ENCODE measurements around the gene HTT. TPM values are rescaled to one million over a fixed set of nuclear protein-coding genes. Genes with fewer than 3 reads are reported as not detected.

The HTT gene
- total RNA-seq, 2 experiments from 2014 or later, result 91.6 to 94.1 TPM

DNA sequence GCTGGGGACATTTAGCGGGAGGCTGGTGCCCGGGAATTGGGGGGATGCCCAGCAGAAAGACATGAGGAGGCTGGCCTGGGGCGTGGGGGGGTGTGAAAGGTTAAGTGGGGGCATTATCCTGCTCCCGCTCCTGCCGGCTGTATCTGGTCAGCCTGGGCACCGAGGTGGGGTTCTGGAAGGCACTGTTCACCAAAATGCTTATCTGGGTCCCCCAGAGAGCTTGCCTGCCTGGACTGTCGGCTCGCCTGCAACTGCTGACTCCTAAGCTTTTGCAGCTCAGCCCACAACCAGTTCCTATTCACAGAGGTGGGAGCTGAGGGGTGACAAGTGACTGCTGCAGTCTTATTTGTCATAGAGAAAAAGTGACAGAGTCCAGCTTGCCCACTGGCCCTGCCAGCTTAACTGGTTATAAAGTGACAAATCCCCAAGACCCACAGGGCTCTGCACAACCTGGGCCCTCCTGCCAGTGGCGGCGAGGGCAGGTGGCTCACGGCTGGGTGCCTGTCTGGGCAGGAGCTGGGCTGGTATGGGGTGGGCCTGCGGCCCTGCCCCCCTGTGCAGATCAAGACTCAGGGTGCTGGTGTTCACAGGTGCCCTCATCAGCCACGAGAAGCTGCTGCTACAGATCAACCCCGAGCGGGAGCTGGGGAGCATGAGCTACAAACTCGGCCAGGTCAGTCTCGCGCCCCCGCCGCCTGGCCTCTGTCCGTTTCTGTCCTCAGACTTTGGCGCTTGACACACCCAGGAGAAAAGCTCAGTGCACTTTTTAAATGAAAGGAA is 150.8 kb downstream of the HTT start:
- H3K36me3 Mint-ChIP-seq (ENCODE audit: low read depth), result peaks cover 38% of the 10 kb centered on the region
- no peak for DNase-seq
- H3K27ac Mint-ChIP-seq, result no peak overlapping the region
- intact Hi-C loops (cut with micrococcal nuclease), result no loop called here
- no peaks in the 10 kb centered on the region for H3K27me3 Mint-ChIP-seq (ENCODE audit: low read depth)
- CTCF ChIA-PET, result interaction anchor here (2.1 kb wide), 1 partner anchor 118 kb away, joined by 4 read pairs; no protein-coding TSS in a partner anchor
- H3K4me3 Mint-ChIP-seq, result no peak overlapping the region
- no peaks in the 10 kb centered on the region for H3K9me3 Mint-ChIP-seq
- H3K4me1 Mint-ChIP-seq (ENCODE audit: low read depth), result no peaks in the 10 kb centered on the region

DNA sequence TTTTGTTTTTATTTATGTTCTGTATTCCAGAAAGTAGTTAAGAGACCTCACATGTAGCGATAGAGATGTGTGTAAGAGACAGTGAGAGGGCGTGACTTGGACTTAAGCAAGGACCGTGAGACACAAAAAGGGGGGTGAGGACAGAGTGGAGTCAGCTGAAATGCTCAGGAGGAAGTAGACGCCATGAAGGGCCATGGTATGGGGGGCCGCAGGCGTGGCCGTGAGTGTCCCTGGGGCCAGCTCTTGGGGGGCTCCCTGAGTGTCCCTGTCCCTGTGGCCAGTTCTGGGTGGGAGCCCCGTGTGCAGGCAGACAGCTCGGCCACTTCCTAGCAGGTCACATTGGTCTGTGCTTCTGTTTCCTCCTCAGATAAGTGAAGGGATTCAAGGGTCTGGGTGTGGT is 151.5 kb downstream of the HTT start:
- CTCF ChIA-PET, result interaction anchor here (2.1 kb wide), 1 partner anchor 119 kb away, joined by 4 read pairs; no protein-coding TSS in a partner anchor
- H3K4me1 Mint-ChIP-seq (ENCODE audit: low read depth), result no peaks in the 10 kb centered on the region
- no peaks in the 10 kb centered on the region for H3K27me3 Mint-ChIP-seq (ENCODE audit: low read depth)
- H3K9me3 Mint-ChIP-seq, result no peaks in the 10 kb centered on the region
- H3K27ac Mint-ChIP-seq, result no peak overlapping the region
- DNase-seq, result no peak
- no peak overlapping the region for H3K4me3 Mint-ChIP-seq
- intact Hi-C loops (cut with micrococcal nuclease), result no loop called here
- H3K36me3 Mint-ChIP-seq (ENCODE audit: low read depth), result peaks cover 43% of the 10 kb centered on the region

DNA sequence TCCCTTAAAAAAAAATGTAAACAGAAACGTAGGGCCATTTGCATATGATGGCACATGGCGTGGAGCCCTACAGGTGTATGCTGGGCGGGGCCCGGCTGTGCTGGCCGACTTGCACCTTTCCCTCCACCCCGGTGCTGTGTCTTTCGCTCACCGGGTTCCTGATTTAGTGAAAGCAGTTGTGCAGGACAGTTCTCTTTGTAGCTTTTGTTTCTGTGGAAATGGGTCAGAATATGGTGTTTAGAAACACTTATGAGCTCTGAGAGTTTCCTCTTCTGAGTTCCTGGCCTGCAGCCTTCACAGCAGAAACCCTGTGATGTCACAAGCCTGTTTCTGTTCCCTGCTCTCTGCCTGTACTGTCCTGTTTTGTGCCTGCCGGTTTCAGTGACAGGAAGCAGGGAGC is 152.0 kb downstream of the HTT start:
- Mint-ChIP-seq H3K4me3 (no peak overlapping the region), H3K27me3 (ENCODE audit: low read depth) (no peaks in the 10 kb centered on the region), H3K9me3 (no peaks in the 10 kb centered on the region), H3K27ac (no peak overlapping the region), H3K4me1 (ENCODE audit: low read depth) (no peaks in the 10 kb centered on the region), H3K36me3 (ENCODE audit: low read depth) (peaks cover 38% of the 10 kb centered on the region)
- intact Hi-C loops (cut with micrococcal nuclease), result no loop called here
- DNase-seq, result no peak
- CTCF ChIA-PET, result no interaction called here

DNA sequence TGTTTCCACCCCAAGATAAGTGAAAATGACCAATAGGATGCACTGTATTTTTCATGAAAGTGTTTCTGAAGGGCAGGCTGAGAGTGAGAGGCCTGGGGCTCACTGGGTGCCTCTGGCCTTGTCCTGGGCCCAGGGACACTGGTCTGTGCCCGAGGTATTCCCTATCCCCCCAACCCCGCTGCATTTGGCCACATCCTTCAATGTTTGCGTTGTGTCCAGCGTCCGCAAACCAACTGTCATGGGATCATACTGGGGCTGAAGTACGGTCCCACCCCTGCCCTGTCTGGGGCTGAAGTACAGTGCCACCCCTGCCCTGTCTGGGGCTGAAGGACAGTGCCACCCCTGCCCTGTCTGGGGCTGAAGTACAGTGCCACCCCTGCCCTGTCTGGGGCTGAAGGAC is 152.5 kb downstream of the HTT start:
- Mint-ChIP-seq H3K27ac (no peak overlapping the region), H3K9me3 (no peaks in the 10 kb centered on the region), H3K4me3 (no peak overlapping the region), H3K27me3 (ENCODE audit: low read depth) (no peaks in the 10 kb centered on the region), H3K4me1 (ENCODE audit: low read depth) (no peaks in the 10 kb centered on the region), H3K36me3 (ENCODE audit: low read depth) (peaks cover 39% of the 10 kb centered on the region)
- intact Hi-C loops (cut with micrococcal nuclease), result no loop called here
- no peak for DNase-seq
- CTCF ChIA-PET, result no interaction called here

DNA sequence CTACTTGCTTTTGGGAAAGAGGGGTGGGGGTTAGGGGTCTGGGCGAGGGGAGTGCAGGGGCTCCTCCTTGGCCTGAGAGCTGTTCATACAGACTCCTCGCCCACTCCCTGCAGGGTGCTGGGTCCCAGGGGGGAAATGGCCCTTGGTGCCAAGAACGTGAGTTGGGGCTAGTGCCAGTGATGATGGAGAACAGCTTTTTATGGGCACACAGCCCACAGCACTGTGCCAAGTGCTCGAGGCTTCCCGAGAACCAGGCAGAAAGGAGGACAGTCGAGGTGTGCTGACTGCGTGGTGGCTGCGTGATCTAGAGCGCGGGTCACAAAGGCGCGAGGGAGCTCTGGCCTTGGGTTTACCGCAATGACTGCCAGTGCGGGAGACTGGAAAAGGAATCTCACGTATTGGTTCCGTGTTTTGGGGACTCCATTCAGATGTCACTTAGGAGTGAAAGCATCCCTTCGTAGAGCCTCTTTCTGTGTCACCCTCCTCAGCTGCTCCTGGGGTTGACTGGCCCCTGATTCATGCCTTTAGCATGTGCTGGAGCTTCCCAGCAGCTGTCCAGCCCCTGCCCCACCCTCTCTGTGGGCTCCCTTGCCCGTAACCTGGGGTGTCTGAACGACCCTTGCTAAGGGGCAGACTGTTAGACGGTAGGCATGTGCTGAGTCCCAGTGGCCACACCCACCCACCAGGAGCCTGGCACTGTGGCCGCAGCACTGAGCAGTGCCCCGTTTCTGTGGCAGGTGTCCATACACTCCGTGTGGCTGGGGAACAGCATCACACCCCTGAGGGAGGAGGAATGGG is 153.6 kb downstream of the HTT start:
- H3K36me3 Mint-ChIP-seq (ENCODE audit: low read depth), result peaks cover 39% of the 10 kb centered on the region
- no peak overlapping the region for H3K27ac Mint-ChIP-seq
- DNase-seq, result no peak
- H3K9me3 Mint-ChIP-seq, result no peaks in the 10 kb centered on the region
- H3K27me3 Mint-ChIP-seq (ENCODE audit: low read depth), result no peaks in the 10 kb centered on the region
- H3K4me1 Mint-ChIP-seq (ENCODE audit: low read depth), result no peaks in the 10 kb centered on the region
- no peak overlapping the region for H3K4me3 Mint-ChIP-seq
- CTCF ChIA-PET, result no interaction called here
- intact Hi-C loops (cut with micrococcal nuclease), result no loop called here

DNA sequence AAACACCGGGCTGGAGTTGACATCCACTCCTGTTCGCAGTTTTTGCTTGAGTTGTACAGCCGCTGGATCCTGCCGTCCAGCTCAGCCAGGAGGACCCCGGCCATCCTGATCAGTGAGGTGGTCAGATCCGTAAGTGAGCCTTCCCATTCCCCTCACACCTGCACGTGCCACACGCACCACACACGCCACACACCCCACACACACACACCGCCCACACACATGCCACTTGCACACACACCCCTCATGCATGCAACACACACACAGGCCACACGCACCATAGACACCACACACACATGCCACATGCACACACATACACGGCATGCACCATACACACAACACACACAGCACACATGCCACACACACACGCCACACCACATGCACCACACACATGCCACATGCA is 154.4 kb downstream of the HTT start:
- H3K9me3 Mint-ChIP-seq, result no peaks in the 10 kb centered on the region
- H3K36me3 Mint-ChIP-seq (ENCODE audit: low read depth), result peaks cover 39% of the 10 kb centered on the region
- intact Hi-C loops (cut with micrococcal nuclease), result no loop called here
- no peaks in the 10 kb centered on the region for H3K27me3 Mint-ChIP-seq (ENCODE audit: low read depth)
- H3K4me3 Mint-ChIP-seq, result no peak overlapping the region
- H3K27ac Mint-ChIP-seq, result no peak overlapping the region
- no peaks in the 10 kb centered on the region for H3K4me1 Mint-ChIP-seq (ENCODE audit: low read depth)
- CTCF ChIA-PET, result no interaction called here
- DNase-seq, result no peak

DNA sequence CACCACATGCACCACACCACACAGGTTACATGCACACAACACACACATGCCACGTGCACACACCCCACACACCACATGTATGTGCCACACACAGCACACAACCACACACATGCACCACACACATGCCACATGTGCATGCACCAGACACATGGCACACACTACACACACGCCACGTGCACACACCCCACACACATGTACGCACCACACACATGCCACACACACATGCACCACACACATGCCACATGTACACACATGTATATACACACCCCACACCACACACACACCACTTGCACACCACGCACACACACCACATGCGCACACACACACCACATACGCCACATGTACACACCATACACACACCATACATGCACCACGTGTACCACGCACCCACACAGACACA is 154.8 kb downstream of the HTT start:
- no peaks in the 10 kb centered on the region for H3K4me1 Mint-ChIP-seq (ENCODE audit: low read depth)
- H3K36me3 Mint-ChIP-seq (ENCODE audit: low read depth), result peaks cover 38% of the 10 kb centered on the region
- H3K9me3 Mint-ChIP-seq, result no peaks in the 10 kb centered on the region
- CTCF ChIA-PET, result no interaction called here
- H3K27me3 Mint-ChIP-seq (ENCODE audit: low read depth), result no peaks in the 10 kb centered on the region
- DNase-seq, result no peak
- H3K4me3 Mint-ChIP-seq, result no peak overlapping the region
- H3K27ac Mint-ChIP-seq, result no peak overlapping the region
- intact Hi-C loops (cut with micrococcal nuclease), result no loop called here

DNA sequence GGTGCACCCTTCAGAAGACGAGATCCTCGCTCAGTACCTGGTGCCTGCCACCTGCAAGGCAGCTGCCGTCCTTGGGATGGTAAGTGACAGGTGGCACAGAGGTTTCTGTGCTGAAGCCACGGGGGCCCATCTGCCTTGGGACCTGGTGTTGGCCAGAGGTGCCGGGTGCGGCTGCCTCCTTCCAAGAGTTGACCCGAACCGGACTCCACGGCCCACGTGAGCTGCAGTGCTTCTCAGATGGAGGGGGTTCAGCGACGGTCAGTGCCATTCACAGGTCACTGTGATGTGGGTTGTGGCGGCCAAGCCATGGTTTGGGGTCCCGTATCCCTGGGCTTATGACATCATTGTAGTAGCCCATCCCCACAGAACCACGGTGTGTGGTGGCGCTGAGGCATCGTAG is 155.5 kb downstream of the HTT start:
- H3K9me3 Mint-ChIP-seq, result no peaks in the 10 kb centered on the region
- no peak overlapping the region for H3K4me3 Mint-ChIP-seq
- H3K27me3 Mint-ChIP-seq (ENCODE audit: low read depth), result no peaks in the 10 kb centered on the region
- CTCF ChIA-PET, result no interaction called here
- H3K4me1 Mint-ChIP-seq (ENCODE audit: low read depth), result no peaks in the 10 kb centered on the region
- H3K36me3 Mint-ChIP-seq (ENCODE audit: low read depth), result peaks cover 35% of the 10 kb centered on the region
- intact Hi-C loops (cut with micrococcal nuclease), result no loop called here
- no peak overlapping the region for H3K27ac Mint-ChIP-seq
- no peak for DNase-seq

DNA sequence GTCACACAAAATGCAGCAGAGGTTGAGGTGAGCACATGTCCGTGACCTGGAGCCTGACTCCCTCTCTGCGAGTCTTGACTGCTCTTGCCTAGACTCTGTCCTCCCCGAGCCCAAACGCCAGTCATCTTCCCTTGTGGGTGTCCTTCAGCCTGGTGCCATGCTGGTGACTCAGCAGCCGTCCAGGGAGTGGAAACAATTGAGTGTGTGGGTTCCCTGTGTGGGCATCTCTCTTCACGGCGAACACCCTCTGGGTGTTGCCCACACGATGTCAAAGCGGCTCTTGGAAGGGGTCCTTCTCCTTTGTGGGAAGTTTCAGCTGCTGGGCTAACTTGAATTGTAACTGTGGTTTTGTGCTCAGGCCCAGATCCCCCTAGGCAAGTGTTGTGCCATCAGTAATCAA is 157.0 kb downstream of the HTT start:
- intact Hi-C loops (cut with micrococcal nuclease), result no loop called here
- DNase-seq, result no peak
- H3K4me1 Mint-ChIP-seq (ENCODE audit: low read depth), result no peaks in the 10 kb centered on the region
- no peak overlapping the region for H3K4me3 Mint-ChIP-seq
- H3K27me3 Mint-ChIP-seq (ENCODE audit: low read depth), result no peaks in the 10 kb centered on the region
- CTCF ChIA-PET, result no interaction called here
- no peaks in the 10 kb centered on the region for H3K9me3 Mint-ChIP-seq
- H3K36me3 Mint-ChIP-seq (ENCODE audit: low read depth), result peaks cover 33% of the 10 kb centered on the region
- no peak overlapping the region for H3K27ac Mint-ChIP-seq

DNA sequence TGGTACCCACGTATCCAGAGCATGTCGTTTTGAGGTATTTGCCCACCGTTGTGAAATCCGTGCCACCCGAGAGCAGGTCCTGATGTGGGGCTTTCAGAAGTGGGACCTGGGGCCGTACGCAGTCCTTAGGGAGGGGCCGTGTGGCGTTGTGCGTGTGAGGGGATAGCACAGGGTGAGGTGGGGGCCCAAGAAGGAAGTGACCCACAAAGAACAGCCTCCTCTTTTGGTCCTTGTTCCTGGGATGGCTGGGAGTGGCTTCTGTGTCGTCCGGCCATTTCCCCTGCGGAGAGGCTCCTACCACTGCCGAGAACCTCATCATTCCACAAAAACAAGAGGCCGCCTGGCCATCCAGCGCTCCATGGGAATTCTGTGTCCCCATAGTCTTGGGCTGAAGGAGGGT is 157.5 kb downstream of the HTT start:
- DNase-seq, result no peak
- Mint-ChIP-seq H3K36me3 (ENCODE audit: low read depth) (peaks cover 33% of the 10 kb centered on the region), H3K9me3 (no peaks in the 10 kb centered on the region), H3K4me3 (no peak overlapping the region), H3K27ac (no peak overlapping the region), H3K27me3 (ENCODE audit: low read depth) (no peaks in the 10 kb centered on the region), H3K4me1 (ENCODE audit: low read depth) (no peaks in the 10 kb centered on the region)
- CTCF ChIA-PET, result no interaction called here
- intact Hi-C loops (cut with micrococcal nuclease), result no loop called here

DNA sequence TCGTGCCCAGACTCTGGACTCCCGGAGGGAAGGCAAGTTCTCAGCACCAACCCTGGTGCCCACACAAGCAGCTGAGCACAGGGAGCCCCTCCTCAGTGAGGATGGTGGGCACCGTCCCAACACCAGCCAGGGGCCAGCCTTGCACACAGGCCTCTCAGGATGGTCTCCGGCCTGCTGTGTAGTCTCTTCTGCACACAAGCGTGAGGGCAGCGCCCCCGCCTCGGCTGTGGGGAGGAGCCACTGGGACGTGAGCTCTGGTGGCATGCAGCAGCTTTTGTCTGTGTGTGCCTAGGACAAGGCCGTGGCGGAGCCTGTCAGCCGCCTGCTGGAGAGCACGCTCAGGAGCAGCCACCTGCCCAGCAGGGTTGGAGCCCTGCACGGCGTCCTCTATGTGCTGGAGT is 158.4 kb downstream of the HTT start:
- CTCF ChIA-PET, result no interaction called here
- H3K27me3 Mint-ChIP-seq (ENCODE audit: low read depth), result no peaks in the 10 kb centered on the region
- no peak for DNase-seq
- intact Hi-C loops (cut with micrococcal nuclease), result no loop called here
- no peak overlapping the region for H3K4me3 Mint-ChIP-seq
- H3K4me1 Mint-ChIP-seq (ENCODE audit: low read depth), result no peaks in the 10 kb centered on the region
- peaks cover 36% of the 10 kb centered on the region for H3K36me3 Mint-ChIP-seq (ENCODE audit: low read depth)
- H3K9me3 Mint-ChIP-seq, result no peaks in the 10 kb centered on the region
- no peak overlapping the region for H3K27ac Mint-ChIP-seq

DNA sequence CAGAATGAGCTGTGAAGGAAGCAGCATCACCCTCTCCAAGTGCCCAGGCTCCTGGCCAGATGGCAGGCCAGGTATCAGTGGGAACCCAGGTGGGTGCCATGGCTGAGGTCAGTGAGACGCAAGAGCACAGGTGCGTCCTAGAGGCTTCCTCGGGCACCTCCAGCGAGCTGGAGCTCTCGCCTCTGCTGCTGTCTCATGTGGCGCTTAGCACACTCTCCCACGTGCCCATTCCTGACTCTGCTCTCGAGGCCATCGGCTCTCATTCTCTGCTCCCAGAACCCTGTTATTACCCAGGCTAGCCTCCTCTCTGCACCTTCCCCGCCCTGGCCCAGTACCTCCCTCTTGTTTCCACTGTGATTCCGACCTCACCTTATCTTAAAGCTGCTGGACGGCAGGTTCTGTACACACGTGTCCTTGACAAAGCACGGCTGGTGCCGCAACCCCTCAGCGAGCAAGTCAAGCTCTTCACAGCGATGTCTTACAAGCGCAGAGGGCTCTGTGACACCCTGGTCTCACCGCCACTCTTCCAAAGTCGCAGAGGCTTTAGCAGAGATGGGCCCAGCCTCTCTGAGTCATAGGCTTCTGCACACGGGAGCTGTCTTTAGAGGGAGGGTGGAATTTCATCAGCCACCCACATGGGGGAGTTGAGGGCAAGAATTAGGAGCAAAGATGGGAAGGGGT is 159.1 kb downstream of the HTT start:
- H3K36me3 Mint-ChIP-seq (ENCODE audit: low read depth), result peaks cover 36% of the 10 kb centered on the region
- CTCF ChIA-PET, result no interaction called here
- H3K9me3 Mint-ChIP-seq, result no peaks in the 10 kb centered on the region

More for the DNA sequence above, 159.1 kb downstream of the HTT start:
- Mint-ChIP-seq H3K27ac (no peak overlapping the region), H3K4me1 (ENCODE audit: low read depth) (no peaks in the 10 kb centered on the region), H3K27me3 (ENCODE audit: low read depth) (no peaks in the 10 kb centered on the region), H3K4me3 (no peak overlapping the region)
- no peak for DNase-seq
- intact Hi-C loops (cut with micrococcal nuclease), result no loop called here

Data from activated naive CD4-positive, alpha-beta T cell treated with anti-CD3 and anti-CD28 coated beads for 36 hours (primary cell).